ENCODE results near the gene RPS19BP1.

The RPS19BP1 gene

DNA sequence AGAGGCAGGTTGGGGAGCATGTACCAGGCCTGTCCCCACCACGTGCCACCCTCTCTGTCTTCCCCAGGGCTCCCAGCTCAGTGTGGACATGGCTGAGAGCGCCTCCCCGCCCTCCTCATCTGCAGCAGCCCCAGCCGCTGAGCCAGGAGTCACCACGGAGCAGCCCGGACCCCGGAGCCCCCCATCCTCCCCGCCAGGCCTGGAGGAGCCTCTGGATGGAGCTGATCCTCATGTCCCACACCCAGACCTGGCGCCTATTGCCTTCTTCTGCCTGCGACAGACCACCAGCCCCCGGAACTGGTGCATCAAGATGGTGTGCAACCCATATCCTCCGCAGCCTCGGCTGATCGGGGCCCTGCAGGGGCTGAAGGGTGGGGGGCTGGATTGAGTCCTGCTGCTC is 38.1 kb upstream of the RPS19BP1 start, which contains the start of gene CACNA1I:
CACNA1I (plus strand) TSS at position 89 of the 400 bp plus-strand sequence; CDS start at position 89, 0 bp downstream.
- no peak for DNase-seq (ENCODE audit: low read depth, low spot score)

DNA sequence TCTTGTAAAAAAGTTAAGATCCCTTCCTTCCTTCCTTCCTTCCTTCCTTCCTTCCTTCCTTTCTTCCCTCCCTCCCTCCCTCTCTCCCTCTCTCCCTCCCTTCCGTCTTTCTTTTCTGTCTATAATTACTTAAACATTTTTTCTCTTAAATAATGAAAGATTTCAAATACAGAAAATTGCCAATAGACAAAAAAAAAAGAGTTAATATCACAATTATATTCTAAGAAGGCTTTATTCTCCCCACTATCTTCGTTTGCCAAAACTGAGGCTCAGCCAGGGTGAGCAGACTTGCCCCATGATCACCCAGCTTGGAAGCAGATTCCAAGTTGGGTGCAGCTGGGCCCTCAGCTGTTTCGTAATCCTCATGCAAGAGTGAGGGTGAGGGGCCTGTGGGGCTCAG is 37.7 kb upstream of the RPS19BP1 start:
- Histone ChIP-seq H3K4me1 (ENCODE audit: control insufficient read depth, insufficient read depth, low read length) (no peaks in the 10 kb centered on the region), H3K27me3 (ENCODE audit: control insufficient read depth, insufficient read depth, low read length) (no peaks in the 10 kb centered on the region), H3K27ac (ENCODE audit: low read length) (no peak overlapping the region), H3K36me3 (ENCODE audit: control insufficient read depth, insufficient read depth, low read length) (no peaks in the 10 kb centered on the region), H3K4me3 (ENCODE audit: low read length) (no peak overlapping the region), H3K9me3 (ENCODE audit: control insufficient read depth, insufficient read depth, low read length) (no peaks in the 10 kb centered on the region)
- WGBS (ENCODE audit: insufficient coverage, insufficient read length) = 100% methylated on average over 1 of the region's 3 CpGs
- no peak for DNase-seq (ENCODE audit: low read depth, low spot score)

More for the DNA sequence above, 38.1 kb upstream of the RPS19BP1 start, which contains the start of gene CACNA1I:
- Histone ChIP-seq H3K4me1 (ENCODE audit: control insufficient read depth, insufficient read depth, low read length) (no peaks in the 10 kb centered on the region), H3K4me3 (ENCODE audit: low read length) (no peak within 1 kb of the TSS), H3K36me3 (ENCODE audit: control insufficient read depth, insufficient read depth, low read length) (no peaks in the 10 kb centered on the region), H3K27ac (ENCODE audit: low read length) (no peak within 1 kb of the TSS), H3K27me3 (ENCODE audit: control insufficient read depth, insufficient read depth, low read length) (no peaks in the 10 kb centered on the region), H3K9me3 (ENCODE audit: control insufficient read depth, insufficient read depth, low read length) (no peaks in the 10 kb centered on the region)
- no CpG with 5 or more reads among the region's 14 CpGs for WGBS (ENCODE audit: insufficient coverage, insufficient read length)

DNA sequence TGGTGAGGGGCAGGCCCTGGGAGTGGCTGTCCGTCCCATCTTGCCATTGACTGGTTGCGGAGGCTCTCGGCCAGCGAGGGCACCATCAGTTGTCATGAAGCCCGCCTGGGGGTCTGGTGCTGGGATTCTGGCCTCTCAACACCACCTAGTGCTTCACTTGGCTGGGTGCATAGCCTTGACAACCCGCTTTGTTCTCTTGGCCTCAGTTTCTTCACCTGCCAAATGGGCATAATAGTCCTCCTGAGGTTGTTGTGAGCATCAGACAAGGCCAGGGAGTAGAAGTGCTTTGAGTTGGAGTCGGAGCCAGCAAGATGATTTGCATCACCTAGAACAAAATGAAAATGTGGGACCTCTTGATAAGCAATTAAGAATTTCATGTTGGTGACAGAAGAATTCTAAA is 36.5 kb upstream of the RPS19BP1 start:
- Histone ChIP-seq H3K27ac (ENCODE audit: low read length) (no peak overlapping the region), H3K9me3 (ENCODE audit: control insufficient read depth, insufficient read depth, low read length) (no peaks in the 10 kb centered on the region)
- WGBS (ENCODE audit: insufficient coverage, insufficient read length) = no CpG with 5 or more reads among the region's 7 CpGs

DNA sequence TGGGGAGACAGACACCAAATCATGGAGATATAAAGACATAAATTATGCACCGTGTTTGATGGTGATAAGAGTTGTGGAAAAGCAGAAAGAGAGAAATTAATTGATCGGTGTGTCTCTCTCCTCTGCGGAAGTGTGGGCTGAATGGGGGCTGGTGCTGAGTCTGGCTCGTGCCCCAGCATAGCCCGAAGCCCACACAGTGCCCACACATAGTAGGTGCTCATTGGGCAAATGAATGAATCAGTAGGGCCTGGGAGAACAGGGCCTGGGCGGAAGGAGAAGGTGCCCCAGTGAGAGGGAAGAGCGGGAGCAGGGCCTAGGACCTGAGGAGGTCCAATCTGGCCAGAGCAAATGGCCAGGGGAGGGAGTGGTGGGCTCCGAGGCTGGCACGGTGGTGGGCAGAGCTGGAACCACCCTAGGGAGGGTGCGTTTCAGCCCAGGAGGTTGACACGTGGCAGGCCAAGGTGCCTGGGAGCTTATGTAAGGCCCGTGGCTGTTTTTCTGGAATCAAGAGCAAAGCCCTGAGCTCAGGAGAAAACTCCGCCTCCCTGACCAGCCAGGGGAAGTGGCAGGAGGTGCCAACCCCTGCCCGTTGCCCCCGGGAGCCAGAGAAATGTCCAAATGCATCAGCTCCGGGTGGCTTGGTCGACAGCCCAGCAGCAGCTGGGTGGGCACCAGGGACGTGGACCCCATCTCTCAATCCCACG is 35.9 kb upstream of the RPS19BP1 start:
- no peak for DNase-seq (ENCODE audit: low read depth, low spot score)
- Histone ChIP-seq H3K27ac (ENCODE audit: low read length) (no peak overlapping the region), H3K9me3 (ENCODE audit: control insufficient read depth, insufficient read depth, low read length) (no peaks in the 10 kb centered on the region), H3K36me3 (ENCODE audit: control insufficient read depth, insufficient read depth, low read length) (no peaks in the 10 kb centered on the region), H3K4me3 (ENCODE audit: low read length) (no peak overlapping the region), H3K27me3 (ENCODE audit: control insufficient read depth, insufficient read depth, low read length) (no peaks in the 10 kb centered on the region), H3K4me1 (ENCODE audit: control insufficient read depth, insufficient read depth, low read length) (no peaks in the 10 kb centered on the region)
- 100% methylated on average over 1 of the region's 19 CpGs for WGBS (ENCODE audit: insufficient coverage, insufficient read length)

More for the DNA sequence above, 36.5 kb upstream of the RPS19BP1 start:
- DNase-seq (ENCODE audit: low read depth, low spot score) = no peak
- no peaks in the 10 kb centered on the region for H3K27me3 ChIP-seq (ENCODE audit: control insufficient read depth, insufficient read depth, low read length)
- H3K4me1 ChIP-seq (ENCODE audit: control insufficient read depth, insufficient read depth, low read length) = no peaks in the 10 kb centered on the region
- H3K4me3 ChIP-seq (ENCODE audit: low read length) = no peak overlapping the region
- H3K36me3 ChIP-seq (ENCODE audit: control insufficient read depth, insufficient read depth, low read length) = no peaks in the 10 kb centered on the region

DNA sequence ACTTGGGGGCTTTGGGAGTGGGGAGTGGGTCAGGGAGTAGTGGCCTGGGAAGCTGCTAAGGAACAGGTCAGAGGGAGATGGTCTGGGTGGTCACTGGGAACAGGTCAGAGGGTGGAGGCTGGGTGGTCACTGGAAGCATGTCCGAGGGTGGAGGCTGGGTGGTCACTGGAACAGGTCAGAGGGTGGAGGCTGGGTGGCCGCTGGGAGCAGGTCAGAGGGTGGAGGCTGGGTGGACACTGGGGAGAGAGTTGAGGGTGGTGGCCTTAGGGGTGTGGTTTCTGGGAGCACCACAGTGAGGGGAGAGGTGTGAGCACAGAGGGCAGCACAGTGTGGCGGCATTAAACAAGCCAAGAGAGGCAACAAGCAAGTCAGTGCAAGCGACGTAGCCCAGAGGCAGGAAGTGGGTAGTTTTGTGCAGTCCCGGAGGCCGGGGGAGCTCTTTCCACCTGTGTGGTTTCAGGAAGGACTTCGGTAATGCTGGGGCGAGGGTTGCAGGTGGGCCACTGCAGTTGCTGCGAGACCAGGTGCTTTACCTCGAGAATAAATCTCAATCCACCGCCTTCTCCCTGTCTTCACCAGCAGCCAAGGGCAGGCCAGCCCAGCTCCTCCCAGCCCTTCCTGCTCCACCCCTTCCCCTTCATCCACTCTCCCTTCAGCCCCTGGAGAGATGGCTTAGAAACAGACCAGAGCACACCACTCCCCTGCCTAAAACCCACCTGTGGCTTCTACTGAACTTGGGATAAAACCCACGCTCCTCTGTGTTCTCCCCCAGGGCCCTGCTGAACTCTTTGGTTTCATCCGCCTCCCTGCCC is 34.8 kb upstream of the RPS19BP1 start:
- Histone ChIP-seq H3K9me3 (ENCODE audit: control insufficient read depth, insufficient read depth, low read length) (no peaks in the 10 kb centered on the region), H3K4me3 (ENCODE audit: low read length) (no peak overlapping the region), H3K4me1 (ENCODE audit: control insufficient read depth, insufficient read depth, low read length) (no peaks in the 10 kb centered on the region), H3K27me3 (ENCODE audit: control insufficient read depth, insufficient read depth, low read length) (no peaks in the 10 kb centered on the region), H3K36me3 (ENCODE audit: control insufficient read depth, insufficient read depth, low read length) (no peaks in the 10 kb centered on the region), H3K27ac (ENCODE audit: low read length) (no peak overlapping the region)
- no peak for DNase-seq (ENCODE audit: low read depth, low spot score)
- WGBS (ENCODE audit: insufficient coverage, insufficient read length) = no CpG with 5 or more reads among the region's 14 CpGs

DNA sequence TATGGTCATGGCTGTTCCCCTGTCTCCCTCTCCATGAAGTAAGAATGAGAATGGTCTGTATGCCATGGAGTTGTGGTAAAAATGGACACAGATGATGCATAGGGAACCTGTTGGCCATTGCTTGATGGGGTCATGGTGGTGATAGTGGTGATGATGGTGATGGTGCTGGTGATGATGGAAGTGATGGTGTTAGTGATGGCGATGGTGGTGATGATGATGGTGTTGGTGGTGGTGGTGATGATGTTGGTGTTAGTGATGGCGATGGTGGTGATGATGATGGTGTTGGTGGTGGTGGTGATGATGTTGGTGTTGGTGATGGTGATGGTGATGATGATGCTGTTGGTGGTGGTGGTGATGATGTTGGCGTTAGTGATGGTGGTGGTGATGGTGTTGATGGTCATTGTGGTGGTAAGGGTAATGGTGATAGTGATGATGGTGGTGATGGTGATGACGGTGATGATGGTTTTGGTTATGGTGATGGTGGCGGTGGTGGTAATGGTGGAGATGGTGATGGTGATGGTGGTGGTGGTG is 32.9 kb upstream of the RPS19BP1 start:
- 98% methylated on average over 4 of the region's 5 CpGs for WGBS (ENCODE audit: insufficient coverage, insufficient read length)
- no peak for DNase-seq (ENCODE audit: low read depth, low spot score)
- H3K4me1 ChIP-seq (ENCODE audit: control insufficient read depth, insufficient read depth, low read length) = no peaks in the 10 kb centered on the region
- no peaks in the 10 kb centered on the region for H3K36me3 ChIP-seq (ENCODE audit: control insufficient read depth, insufficient read depth, low read length)
- no peak overlapping the region for H3K4me3 ChIP-seq (ENCODE audit: low read length)
- H3K27ac ChIP-seq (ENCODE audit: low read length) = no peak overlapping the region
- H3K9me3 ChIP-seq (ENCODE audit: control insufficient read depth, insufficient read depth, low read length) = no peaks in the 10 kb centered on the region
- H3K27me3 ChIP-seq (ENCODE audit: control insufficient read depth, insufficient read depth, low read length) = no peaks in the 10 kb centered on the region

DNA sequence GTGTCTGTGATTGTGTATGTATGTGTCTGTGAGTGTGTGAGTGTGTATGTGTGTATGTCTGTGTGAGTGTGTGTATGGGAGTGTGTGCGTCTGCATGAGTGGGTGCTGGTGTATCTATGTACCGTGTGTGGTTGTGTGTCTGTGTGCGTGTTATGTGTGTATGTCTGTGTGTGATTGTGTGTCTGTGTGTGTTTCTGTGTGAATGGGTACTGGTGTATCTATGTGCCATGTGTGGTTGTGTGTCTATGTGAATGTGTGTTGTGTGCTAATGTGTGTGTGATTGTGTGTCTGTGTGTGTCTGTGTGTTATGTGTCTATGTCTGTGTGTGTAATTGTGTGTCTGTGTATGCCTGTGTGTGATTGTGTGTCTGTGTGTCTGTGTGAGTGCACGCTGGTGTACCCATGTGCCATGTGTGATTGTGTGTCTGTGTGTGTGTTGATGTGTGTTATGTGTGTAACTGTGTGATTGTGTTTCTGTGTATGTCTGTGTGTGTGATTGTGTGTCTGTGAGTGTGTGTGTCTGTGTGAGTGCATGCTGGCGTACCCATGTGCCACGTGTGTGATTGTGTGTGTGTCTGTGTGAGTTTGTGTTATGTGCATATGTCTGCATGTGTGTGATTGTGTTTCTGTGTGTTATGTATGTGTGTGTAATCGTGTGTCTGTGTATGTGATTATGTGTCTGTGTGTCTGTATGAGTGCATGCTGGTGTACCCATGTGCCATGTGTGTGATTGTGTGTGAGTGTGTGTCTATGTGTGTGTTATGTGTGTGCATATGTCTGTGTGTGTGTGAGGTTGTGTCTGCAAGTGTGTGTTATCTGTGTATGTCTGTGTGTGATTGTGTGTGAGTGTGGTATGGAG is 31.3 kb upstream of the RPS19BP1 start:
- peaks cover 3% of the 10 kb centered on the region; the same call in 1 of the 2 replicates for H3K27me3 ChIP-seq (ENCODE audit: control insufficient read depth, insufficient read depth, low read length)
- no peak overlapping the region for H3K4me3 ChIP-seq (ENCODE audit: low read length)
- WGBS (ENCODE audit: insufficient coverage, insufficient read length) = 100% methylated on average over 1 of the region's 7 CpGs
- DNase-seq (ENCODE audit: low read depth, low spot score) = no peak
- no peaks in the 10 kb centered on the region for H3K36me3 ChIP-seq (ENCODE audit: control insufficient read depth, insufficient read depth, low read length)
- H3K4me1 ChIP-seq (ENCODE audit: control insufficient read depth, insufficient read depth, low read length) = peaks cover 4% of the 10 kb centered on the region
- H3K9me3 ChIP-seq (ENCODE audit: control insufficient read depth, insufficient read depth, low read length) = no peaks in the 10 kb centered on the region
- H3K27ac ChIP-seq (ENCODE audit: low read length) = no peak overlapping the region

DNA sequence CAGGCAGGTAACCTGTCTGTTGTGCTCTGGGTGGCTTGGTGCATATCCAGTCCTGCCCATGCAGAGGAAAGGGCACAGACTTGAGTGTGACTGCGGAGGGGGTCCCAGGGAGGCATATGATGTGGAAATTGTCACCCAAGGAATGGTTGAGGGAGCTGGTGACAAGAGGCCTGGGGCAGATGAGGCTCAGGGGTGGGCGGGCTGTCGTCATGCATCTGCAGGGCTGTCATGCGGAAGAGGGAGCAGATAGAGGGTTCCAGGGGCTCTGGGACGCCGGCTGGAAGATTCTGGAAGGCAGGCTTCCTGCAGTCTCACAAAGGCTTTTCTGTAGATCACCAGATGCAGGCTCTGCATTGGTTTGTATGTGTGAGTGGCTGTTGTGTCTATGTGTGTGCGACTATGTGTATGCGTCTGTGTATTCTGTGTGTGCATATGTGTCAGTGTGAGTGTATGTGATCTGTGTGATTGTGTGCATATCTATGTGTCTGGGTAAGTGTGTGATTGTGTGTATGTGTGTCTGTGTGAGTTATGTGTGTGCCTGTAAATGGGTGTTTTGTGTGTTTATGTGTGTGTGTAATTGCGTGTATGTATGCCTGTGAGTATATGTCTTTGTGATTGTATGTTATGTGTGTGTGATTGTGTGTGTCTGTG is 30.4 kb upstream of the RPS19BP1 start:
- Histone ChIP-seq H3K27me3 (ENCODE audit: control insufficient read depth, insufficient read depth, low read length) (peaks cover 11% of the 10 kb centered on the region; the same call in 1 of the 2 replicates), H3K9me3 (ENCODE audit: control insufficient read depth, insufficient read depth, low read length) (no peaks in the 10 kb centered on the region), H3K4me3 (ENCODE audit: low read length) (no peak overlapping the region), H3K27ac (ENCODE audit: low read length) (no peak overlapping the region), H3K4me1 (ENCODE audit: control insufficient read depth, insufficient read depth, low read length) (peaks cover 4% of the 10 kb centered on the region), H3K36me3 (ENCODE audit: control insufficient read depth, insufficient read depth, low read length) (no peaks in the 10 kb centered on the region)
- WGBS (ENCODE audit: insufficient coverage, insufficient read length) = 100% methylated on average over 1 of the region's 9 CpGs
- no peak for DNase-seq (ENCODE audit: low read depth, low spot score)

DNA sequence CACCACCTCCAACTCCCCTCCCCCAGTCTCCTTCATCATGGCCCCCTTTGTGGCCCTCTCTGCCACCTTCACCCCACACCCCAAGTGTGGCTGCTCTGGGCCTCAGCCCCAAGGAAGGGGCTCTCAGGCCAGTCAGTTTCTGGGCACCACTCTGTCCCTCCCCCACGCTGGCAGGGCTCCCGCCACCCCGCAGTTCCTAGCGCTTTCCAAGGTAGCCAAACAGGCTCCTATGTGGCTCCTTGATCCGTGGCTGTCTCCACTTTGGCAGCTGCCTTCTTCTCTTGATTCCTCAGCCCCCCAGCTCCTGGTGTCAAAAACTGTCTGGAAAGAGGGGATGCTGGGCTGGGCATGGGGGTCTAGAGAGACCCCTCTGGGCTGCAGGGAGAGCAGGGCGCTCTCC is 27.6 kb upstream of the RPS19BP1 start:
- H3K36me3 ChIP-seq (ENCODE audit: control insufficient read depth, insufficient read depth, low read length) = no peaks in the 10 kb centered on the region
- no CpG with 5 or more reads among the region's 6 CpGs for WGBS (ENCODE audit: insufficient coverage, insufficient read length)
- no peak for DNase-seq (ENCODE audit: low read depth, low spot score)
- no peaks in the 10 kb centered on the region for H3K9me3 ChIP-seq (ENCODE audit: control insufficient read depth, insufficient read depth, low read length)
- H3K4me1 ChIP-seq (ENCODE audit: control insufficient read depth, insufficient read depth, low read length) = peaks cover 4% of the 10 kb centered on the region
- H3K4me3 ChIP-seq (ENCODE audit: low read length) = no peak overlapping the region
- no peak overlapping the region for H3K27ac ChIP-seq (ENCODE audit: low read length)
- H3K27me3 ChIP-seq (ENCODE audit: control insufficient read depth, insufficient read depth, low read length) = peaks cover 33% of the 10 kb centered on the region
